GM19395 (cell line): ENCODE data around the gene SDK1.

Experiments
- ATAC-seq: cut with Tn5 transposase; IDR thresholded peaks from one replicate; pipeline ENCODE4 v1.9.1; 2021; ENCODE audit warnings: mild to moderate bottlenecking, moderate library complexity; ENCODE audit not compliant: unreplicated experiment

SDK1 gene

GRCh38 chr7:3969286-3969685, 668.2 kb downstream of the SDK1 start:
- ATAC-seq: no peak

- no peak for ATAC-seq
Measured at GRCh38 chr7:3971323-3971722, 670.3 kb downstream of the SDK1 start.

- no peak for ATAC-seq
Measured at GRCh38 chr7:3973264-3973663, 672.2 kb downstream of the SDK1 start.

- ATAC-seq: no peak
Measured at GRCh38 chr7:3974329-3974728, 673.3 kb downstream of the SDK1 start.

GRCh38 chr7:3975371-3975770, 674.3 kb downstream of the SDK1 start:
- no peak for ATAC-seq

GRCh38 chr7:3977391-3977790, 676.3 kb downstream of the SDK1 start:
- ATAC-seq: no peak

- ATAC-seq: no peak
Measured at GRCh38 chr7:3978839-3979238, 677.8 kb downstream of the SDK1 start.

- ATAC-seq: no peak
Measured at GRCh38 chr7:3979611-3980299, 678.7 kb downstream of the SDK1 start.

GRCh38 chr7:3980300-3980643, 679.2 kb downstream of the SDK1 start:
- ATAC-seq: no peak

GRCh38 chr7:3981281-3981680, 680.2 kb downstream of the SDK1 start:
- ATAC-seq: no peak

GRCh38 chr7:3984456-3984855, 683.4 kb downstream of the SDK1 start:
- no peak for ATAC-seq

- ATAC-seq: no peak
Measured at GRCh38 chr7:3986927-3987326, 685.9 kb downstream of the SDK1 start.

- ATAC-seq: no peak
Measured at GRCh38 chr7:3987426-3987927, 686.4 kb downstream of the SDK1 start.

GRCh38 chr7:3989723-3990122, 688.7 kb downstream of the SDK1 start:
- no peak for ATAC-seq

- ATAC-seq: no peak
Measured at GRCh38 chr7:3991731-3992231, 690.7 kb downstream of the SDK1 start.

- no peak for ATAC-seq
Measured at GRCh38 chr7:3992841-3993240, 691.8 kb downstream of the SDK1 start.

- ATAC-seq: no peak
Measured at GRCh38 chr7:3994764-3995163, 693.7 kb downstream of the SDK1 start.

- no peak for ATAC-seq
Measured at GRCh38 chr7:3995187-3995586, 694.1 kb downstream of the SDK1 start.

- ATAC-seq: no peak
Measured at GRCh38 chr7:3998060-3998459, 697.0 kb downstream of the SDK1 start.

- ATAC-seq: no peak
Measured at GRCh38 chr7:4000139-4000538, 699.1 kb downstream of the SDK1 start.

GRCh38 chr7:4000934-4001333, 699.9 kb downstream of the SDK1 start:
- ATAC-seq: no peak

GRCh38 chr7:4001742-4002141, 700.7 kb downstream of the SDK1 start:
- ATAC-seq: no peak

- ATAC-seq: no peak
Measured at GRCh38 chr7:4003503-4003902, 702.5 kb downstream of the SDK1 start.
